Neural cell (in vitro differentiated cells): ENCODE data around the gene SCLY. TPM values are rescaled to one million over a fixed set of nuclear protein-coding genes. Genes with fewer than 3 reads are reported as not detected.

Source experiments
- H2AFZ ChIP-seq: fragments of 200-600, 300-800 bp; sonication (generic), shearing (Covaris generic); 2 replicates; pipeline ENCODE4 v1.6.0; 2014; ENCODE audit warnings: low read depth, mild to moderate bottlenecking, antibody characterized with exemption, low read length, moderate library complexity
- H3F3A ChIP-seq: fragments of 200-600 bp; shearing (Covaris generic); 2 replicates; pipeline ENCODE4 v1.6.1; 2016; ENCODE audit warnings: mild to moderate bottlenecking, moderate library complexity, mixed read lengths, antibody characterized with exemption, low read length; ENCODE audit not compliant: insufficient read depth, poor library complexity, severe bottlenecking
- H3K27ac ChIP-seq: fragments of 200-600, 300-800 bp; sonication (generic), shearing (Covaris generic); 2 replicates; pipeline ENCODE4 v1.5.1; 2014; ENCODE audit warnings: mild to moderate bottlenecking, low read length, moderate library complexity
- H3K27me3 ChIP-seq: fragments of 300-800, 200-600 bp; sonication (generic), shearing (Covaris generic); 2 replicates; pipeline ENCODE4 v1.6.0; 2014; ENCODE audit warnings: mild to moderate bottlenecking, low read depth, low read length, moderate library complexity; ENCODE audit not compliant: insufficient read depth
- H3K36me3 ChIP-seq: fragments of 300-800, 200-600 bp; sonication (generic), shearing (Covaris generic); 2 replicates; pipeline ENCODE4 v1.5.1; 2014; ENCODE audit warnings: mild to moderate bottlenecking, antibody characterized with exemption, low read length, moderate library complexity; ENCODE audit not compliant: insufficient read depth
- H3K4me2 ChIP-seq: fragments of 300-800, 200-600 bp; sonication (generic), shearing (Covaris generic); 2 replicates; pipeline ENCODE4 v1.6.0; 2014; ENCODE audit warnings: mild to moderate bottlenecking, low read length
- H3K4me3 ChIP-seq: fragments of 300-800, 200-600 bp; sonication (generic), shearing (Covaris generic); 2 replicates; pipeline ENCODE4 v1.5.1; 2014; ENCODE audit warnings: mild to moderate bottlenecking, low read length, moderate library complexity
- H3K79me2 ChIP-seq: fragments of 200-600 bp; shearing (Covaris generic); replicated peaks from 2 replicates; pipeline ENCODE4 v1.6.0; 2014; ENCODE audit warnings: mild to moderate bottlenecking, low read length, moderate library complexity; ENCODE audit not compliant: insufficient read depth
- H3K9ac ChIP-seq: fragments of 300-800, 200-600 bp; sonication (generic), shearing (Covaris generic); 2 replicates; pipeline ENCODE4 v1.6.1; 2016; ENCODE audit warnings: mild to moderate bottlenecking, low read length, mixed read lengths
- H3K9me2 ChIP-seq: fragments of 200-600 bp; shearing (Covaris generic); 2 replicates; pipeline ENCODE4 v1.6.1; 2016; ENCODE audit warnings: mild to moderate bottlenecking, low read length, mixed read lengths; ENCODE audit not compliant: insufficient read depth
- H3K9me3 ChIP-seq: fragments of 200-600, 300-800 bp; sonication (generic), shearing (Covaris generic); 2 replicates; pipeline ENCODE4 v1.6.1; 2016; ENCODE audit warnings: mild to moderate bottlenecking, mixed run types, low read length, moderate library complexity, mixed read lengths
- H4K20me1 ChIP-seq: fragments of 200-600 bp; shearing (Covaris generic); 2 replicates; pipeline ENCODE4 v1.6.1; 2016; ENCODE audit warnings: mild to moderate bottlenecking, mixed run types; ENCODE audit not compliant: insufficient read depth
- CTCF ChIP-seq: fragments of 450-650 bp; IDR thresholded peaks from 2 replicates; pipeline ENCODE4 v1.5.1; 2014; ENCODE audit warnings: antibody characterized with exemption, mild to moderate bottlenecking, moderate library complexity; ENCODE audit not compliant: poor library complexity, severe bottlenecking
- EP300 ChIP-seq: fragments of 450-650 bp; conservative IDR thresholded peaks from 2 replicates; pipeline ENCODE4 v1.6.1; 2014; ENCODE audit warnings: antibody characterized with exemption, mild to moderate bottlenecking, moderate library complexity; ENCODE audit not compliant: poor library complexity, severe bottlenecking
- EZH2 ChIP-seq: fragments of 200-600, 300-800 bp; shearing (Covaris generic), sonication (generic); IDR thresholded peaks from 2 replicates; pipeline ENCODE4 v1.6.1; 2014; ENCODE audit warnings: antibody characterized with exemption, low read length, borderline replicate concordance, mild to moderate bottlenecking; ENCODE audit not compliant: insufficient read depth, poor library complexity, severe bottlenecking
- MXI1 ChIP-seq: fragments of 450-650 bp; conservative IDR thresholded peaks from 2 replicates; pipeline ENCODE4 v1.6.1; 2014; ENCODE audit warnings: antibody characterized with exemption, mild to moderate bottlenecking; ENCODE audit not compliant: poor library complexity, severe bottlenecking
- POLR2AphosphoS5 ChIP-seq: IDR thresholded peaks from 2 replicates; pipeline ENCODE4 v1.6.1; 2012
- RAD21 ChIP-seq: fragments of 450-650 bp; conservative IDR thresholded peaks from 2 replicates; pipeline ENCODE4 v1.6.1; 2014; ENCODE audit warnings: antibody characterized with exemption, mild to moderate bottlenecking, moderate library complexity
- REST ChIP-seq: IDR thresholded peaks from 2 replicates; pipeline ENCODE4 v1.6.1; 2012; ENCODE audit warnings: borderline replicate concordance
- SMC3 ChIP-seq: fragments of 450-650 bp; conservative IDR thresholded peaks from 2 replicates; pipeline ENCODE4 v1.6.1; 2014; ENCODE audit warnings: antibody characterized with exemption, mild to moderate bottlenecking, moderate library complexity; ENCODE audit not compliant: poor library complexity
- TAF1 ChIP-seq: IDR thresholded peaks from 2 replicates; pipeline ENCODE4 v1.6.1; 2012; ENCODE audit warnings: low read depth
- polyA plus RNA-seq: library from polyadenylated mRNA; depleted of rRNA; stranded (reverse); fragments of >200 nt; gene quantifications from 2 replicates; pipeline ENCODE4 v1.2.3, GENCODE V29; 2014

SCLY gene
- polyA plus RNA-seq, 1 donor from 2014 or later, result 15.9 TPM

GRCh38 chr2:238039151-238039550 is 21.6 kb upstream of the SCLY start:
- H3K79me2 ChIP-seq, result no peaks in the 10 kb centered on the region
- H3K9me3 ChIP-seq, result no peaks in the 10 kb centered on the region
- H3K4me2 ChIP-seq, result no peak overlapping the region
- no peaks in the 10 kb centered on the region for H3K9me2 ChIP-seq
- H3K9ac ChIP-seq, result no peak overlapping the region
- H3K27me3 ChIP-seq, result no peaks in the 10 kb centered on the region
- H3K27ac ChIP-seq, result no peak overlapping the region
- H3K4me3 ChIP-seq, result no peak overlapping the region
- no peaks in the 10 kb centered on the region for H3F3A ChIP-seq
- H4K20me1 ChIP-seq, result no peaks in the 10 kb centered on the region
- H2AFZ ChIP-seq, result no peak overlapping the region
- no peaks in the 10 kb centered on the region for H3K36me3 ChIP-seq
- no peak for TF ChIP-seq SMC3
- no peak for TF ChIP-seq TAF1
- TF ChIP-seq MXI1, result no peak
- TF ChIP-seq POLR2AphosphoS5, result no peak
- TF ChIP-seq CTCF, result no peak
- TF ChIP-seq REST, result no peak
- TF ChIP-seq RAD21, result no peak
- TF ChIP-seq EP300, result no peak
- no peak for TF ChIP-seq EZH2

GRCh38 chr2:238039985-238040384 is 20.8 kb upstream of the SCLY start:
- Histone ChIP-seq H3K4me3 (no peak overlapping the region), H3K27me3 (no peaks in the 10 kb centered on the region), H3K4me2 (no peak overlapping the region), H3F3A (no peaks in the 10 kb centered on the region), H3K27ac (no peak overlapping the region), H3K9me2 (no peaks in the 10 kb centered on the region), H3K9me3 (no peaks in the 10 kb centered on the region), H3K36me3 (no peaks in the 10 kb centered on the region), H3K9ac (no peak overlapping the region), H2AFZ (no peak overlapping the region), H3K79me2 (no peaks in the 10 kb centered on the region), H4K20me1 (no peaks in the 10 kb centered on the region)
- TF ChIP-seq RAD21 (no peak), TAF1 (no peak), CTCF (no peak), POLR2AphosphoS5 (no peak), REST (no peak), SMC3 (no peak), EP300 (no peak), EZH2 (no peak), MXI1 (no peak)
